ENCODE measurements around the gene DRC7.

DRC7 gene

GRCh38 chr16:57694725-57695679 lies at the start of gene DRC7:
Gene DRC7 (plus strand): TSS chr16:57694806. CDS start chr16:57697950, 3,144 bp downstream.
- TF ChIP-seq CTCF (IDR thresholded peaks at IDR 0.05) (no peak), ZFX (IDR thresholded peaks at IDR 0.05; ENCODE audit: borderline replicate concordance) (no peak)
- H3K27ac ChIP-seq: no peak within 1 kb of the TSS

- H3K27ac ChIP-seq: no peak overlapping the region
- no peak for TF ChIP-seq CTCF (IDR thresholded peaks at IDR 0.05)
- TF ChIP-seq ZFX (IDR thresholded peaks at IDR 0.05; ENCODE audit: borderline replicate concordance): no peak
Measured at GRCh38 chr16:57645169-57645568, 49.4 kb upstream of the DRC7 start.

GRCh38 chr16:57645691-57646387 lies 48.8 kb upstream of the DRC7 start:
- no peak overlapping the region for H3K27ac ChIP-seq
- TF ChIP-seq CTCF (IDR thresholded peaks at IDR 0.05): no peak
- no peak for TF ChIP-seq ZFX (IDR thresholded peaks at IDR 0.05; ENCODE audit: borderline replicate concordance)

GRCh38 chr16:57646388-57647039 lies 48.1 kb upstream of the DRC7 start:
- H3K27ac ChIP-seq: no peak overlapping the region
- TF ChIP-seq CTCF (IDR thresholded peaks at IDR 0.05): no peak
- TF ChIP-seq ZFX (IDR thresholded peaks at IDR 0.05; ENCODE audit: borderline replicate concordance): no peak

GRCh38 chr16:57647136-57647875 lies 47.3 kb upstream of the DRC7 start:
- TF ChIP-seq ZFX (IDR thresholded peaks at IDR 0.05; ENCODE audit: borderline replicate concordance): no peak
- no peak for TF ChIP-seq CTCF (IDR thresholded peaks at IDR 0.05)
- no peak overlapping the region for H3K27ac ChIP-seq

GRCh38 chr16:57648125-57648524 lies 46.5 kb upstream of the DRC7 start:
- H3K27ac ChIP-seq: no peak overlapping the region
- no peak for TF ChIP-seq ZFX (IDR thresholded peaks at IDR 0.05; ENCODE audit: borderline replicate concordance)
- TF ChIP-seq CTCF (IDR thresholded peaks at IDR 0.05): no peak

Data from 22Rv1 (cell line).